Ascending aorta (tissue), 2 donors: ENCODE data around the gene CXXC1. TPM values are rescaled to one million over a fixed set of nuclear protein-coding genes. Genes with fewer than 3 reads are reported as not detected.
A peak's percentile ranks its signal among the peaks of the same experiment; 100 is the strongest.

Experiments used
- DNase-seq, 2 donors: peaks; one replicate each; pipeline ENCODE4 v3.0.0-alpha.2; 2019; ENCODE audit warnings: low spot score in 2 of 2
- H3K27ac ChIP-seq, 2 donors: fragments of 200-600 bp; sonication (generic); one replicate each; pipeline ENCODE4 v1.5.1; 2016 to 2017; ENCODE audit warnings: mild to moderate bottlenecking in 1 of 2
- H3K27me3 ChIP-seq: fragments of 200-600 bp; sonication (generic); one replicate; pipeline ENCODE4 v1.5.1; 2017
- H3K36me3 ChIP-seq, 2 donors: fragments of 200-600 bp; sonication (generic); one replicate each; pipeline ENCODE4 v1.5.1; 2016
- H3K4me1 ChIP-seq, 2 donors: fragments of 200-600 bp; sonication (generic); one replicate each; pipeline ENCODE4 v1.5.1; 2016 to 2017; ENCODE audit warnings: mild to moderate bottlenecking in 1 of 2
- H3K4me3 ChIP-seq, 2 donors: fragments of 200-600 bp; sonication (generic); one replicate each; pipeline ENCODE4 v1.5.1; 2016 to 2017; ENCODE audit warnings: mild to moderate bottlenecking in 1 of 2
- H3K9me3 ChIP-seq, 2 donors: fragments of 200-600 bp; sonication (generic); one replicate each; pipeline ENCODE4 v1.5.1; 2016
- CTCF ChIP-seq, 3 experiments: fragments of 200-600 bp in 2 of 3; fragments of 450-650 bp in 1 of 3; sonication (generic) in 2 of 3; IDR thresholded peaks; one replicate each; pipeline ENCODE4 v1.5.1; 2016 to 2019; ENCODE audit warnings: antibody characterized with exemption in 3 of 3, mild to moderate bottlenecking in 1 of 3, moderate library complexity in 1 of 3
- intact Hi-C: fragments of 100-400 bp; cut with DNase I; formaldehyde crosslinking; loops from one replicate; pipeline ENCODE4 v1.15.1; 2023
- total RNA-seq: library from RNA; depleted of rRNA; stranded (reverse); fragments of >200 nt; gene quantifications from one replicate; pipeline ENCODE4 v1.1.0, GENCODE V29; 2016

CXXC1 gene
- total RNA-seq, 1 donor from 2014 or later, result 171 TPM

DNA sequence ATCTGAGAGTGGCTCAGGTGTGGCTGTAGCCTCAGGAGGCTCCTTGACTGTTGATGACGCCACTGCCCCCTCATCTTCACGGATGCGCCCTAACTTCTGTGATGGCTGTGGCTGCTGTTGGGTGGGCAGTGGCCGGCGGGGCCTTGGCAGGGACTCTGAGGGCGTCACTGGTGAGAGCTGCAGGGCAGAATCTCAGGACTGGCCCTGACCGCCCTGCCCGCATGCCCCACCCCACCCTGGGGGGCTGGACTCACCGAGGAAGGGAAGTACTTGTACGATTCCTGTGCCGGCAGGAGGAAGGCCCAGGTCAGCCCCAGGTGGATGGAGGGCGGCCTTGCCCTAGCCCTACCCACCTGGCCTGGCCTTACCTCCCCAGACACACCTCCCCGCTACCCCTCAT, 2.4 kb downstream of the CXXC1 start:
- intact Hi-C loops, result loop anchor here (5.0 to 10.0 kb wide), 3 partner anchors 370 to 682 kb away; partner anchors contain the start of genes ELAC1 and ME2
- no peak overlapping the region for H3K27ac ChIP-seq
- H3K27me3 ChIP-seq, result no peaks in the 10 kb centered on the region
- TF ChIP-seq CTCF (IDR thresholded peaks at IDR 0.05), result no peak
- no peak overlapping the region for H3K4me3 ChIP-seq
- no peaks in the 10 kb centered on the region for H3K9me3 ChIP-seq
- H3K4me1 ChIP-seq, result peaks cover 0 to 10% of the 10 kb centered on the region in 2 donors
- no peak for DNase-seq
- peaks cover 25 to 32% of the 10 kb centered on the region in 2 donors for H3K36me3 ChIP-seq

DNA sequence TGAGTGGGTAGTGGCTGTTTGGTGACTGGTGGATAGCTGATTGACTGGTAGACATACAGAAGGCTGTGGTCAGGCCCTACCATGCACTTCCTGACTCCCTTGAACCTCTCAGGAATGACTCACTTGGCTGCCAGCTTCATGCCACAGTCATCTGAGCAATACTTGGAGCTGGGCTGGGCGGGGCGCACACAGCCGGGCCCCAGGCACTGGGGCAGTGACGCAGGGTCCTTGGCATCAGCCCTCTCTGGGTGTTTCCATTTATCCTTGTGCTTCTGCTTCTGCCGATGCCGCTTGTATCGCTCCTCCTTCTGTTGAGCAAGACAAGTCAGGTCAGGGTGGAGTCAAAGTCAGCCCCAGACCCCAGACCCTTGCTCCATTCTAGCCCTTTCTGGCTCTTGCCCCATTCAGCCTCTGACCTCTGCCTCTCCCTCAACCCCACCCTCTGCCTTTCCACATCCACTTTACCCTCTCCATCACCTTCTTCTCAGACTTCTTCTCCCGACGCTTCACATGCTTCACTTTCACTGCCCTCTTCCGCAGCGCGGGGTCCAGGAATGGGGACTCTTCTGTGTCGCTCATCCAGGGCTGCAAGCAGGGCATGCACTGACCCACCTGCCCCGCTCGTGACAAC, 3.1 kb downstream of the CXXC1 start:
- intact Hi-C loops, result loop anchor here (5.0 to 10.0 kb wide), 5 partner anchors 370 to 913 kb away; partner anchors contain the start of genes ACAA2, C18orf32, ME2 and MEX3C
- no peaks in the 10 kb centered on the region for H3K27me3 ChIP-seq
- no peak overlapping the region for H3K4me3 ChIP-seq
- DNase-seq, result no peak
- no peak overlapping the region for H3K27ac ChIP-seq
- H3K9me3 ChIP-seq, result no peaks in the 10 kb centered on the region
- H3K36me3 ChIP-seq, result peaks cover 25 to 32% of the 10 kb centered on the region in 2 donors
- TF ChIP-seq CTCF (IDR thresholded peaks at IDR 0.05), result no peak
- H3K4me1 ChIP-seq, result peaks cover 3 to 15% of the 10 kb centered on the region in 2 donors

DNA sequence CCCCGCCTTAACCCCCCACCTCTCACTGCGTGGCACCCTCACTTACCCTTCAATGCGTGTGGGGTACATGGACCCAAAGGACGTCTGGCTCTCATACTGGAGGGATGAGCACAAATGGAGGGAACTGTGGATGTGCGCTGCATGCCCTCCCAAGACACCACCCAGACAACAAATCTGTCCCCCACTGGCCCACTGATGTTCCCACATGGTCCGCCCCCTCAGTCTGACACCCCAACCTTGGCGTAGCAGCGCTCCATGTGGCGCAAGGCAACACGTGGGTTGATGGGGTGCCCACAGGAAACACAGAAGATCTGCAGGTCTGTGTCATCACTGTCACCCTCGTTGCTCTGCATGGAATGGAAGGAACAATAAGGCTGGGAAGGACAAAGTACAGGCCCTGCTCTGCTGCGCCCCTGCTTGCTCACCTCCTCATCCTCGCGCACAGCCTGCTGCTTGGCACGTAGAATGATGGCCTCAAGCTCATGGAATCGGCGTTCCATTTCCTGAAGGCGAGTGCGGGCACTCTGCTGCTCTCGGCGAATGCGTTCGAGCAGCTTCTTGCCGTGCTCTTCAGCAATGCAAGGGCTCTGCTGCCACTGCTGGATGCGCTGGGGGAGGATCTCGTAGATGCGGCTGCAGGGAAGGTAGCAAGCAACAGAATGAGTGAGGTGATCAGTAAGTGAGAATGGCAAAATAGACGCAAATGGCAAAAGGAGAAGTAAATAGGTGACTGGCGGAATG, 3.9 kb downstream of the CXXC1 start:
- no peak for DNase-seq
- Histone ChIP-seq H3K4me1 (peaks cover 3 to 23% of the 10 kb centered on the region in 2 donors), H3K36me3 (peaks cover 25 to 32% of the 10 kb centered on the region in 2 donors), H3K27ac (no peak overlapping the region), H3K4me3 (no peak overlapping the region), H3K9me3 (no peaks in the 10 kb centered on the region), H3K27me3 (no peaks in the 10 kb centered on the region)
- intact Hi-C loops, result loop anchor here (5.0 to 10.0 kb wide), 5 partner anchors 371 to 914 kb away; partner anchors contain the start of genes ACAA2, C18orf32, ME2 and MEX3C
- TF ChIP-seq CTCF (IDR thresholded peaks at IDR 0.05), result no peak

DNA sequence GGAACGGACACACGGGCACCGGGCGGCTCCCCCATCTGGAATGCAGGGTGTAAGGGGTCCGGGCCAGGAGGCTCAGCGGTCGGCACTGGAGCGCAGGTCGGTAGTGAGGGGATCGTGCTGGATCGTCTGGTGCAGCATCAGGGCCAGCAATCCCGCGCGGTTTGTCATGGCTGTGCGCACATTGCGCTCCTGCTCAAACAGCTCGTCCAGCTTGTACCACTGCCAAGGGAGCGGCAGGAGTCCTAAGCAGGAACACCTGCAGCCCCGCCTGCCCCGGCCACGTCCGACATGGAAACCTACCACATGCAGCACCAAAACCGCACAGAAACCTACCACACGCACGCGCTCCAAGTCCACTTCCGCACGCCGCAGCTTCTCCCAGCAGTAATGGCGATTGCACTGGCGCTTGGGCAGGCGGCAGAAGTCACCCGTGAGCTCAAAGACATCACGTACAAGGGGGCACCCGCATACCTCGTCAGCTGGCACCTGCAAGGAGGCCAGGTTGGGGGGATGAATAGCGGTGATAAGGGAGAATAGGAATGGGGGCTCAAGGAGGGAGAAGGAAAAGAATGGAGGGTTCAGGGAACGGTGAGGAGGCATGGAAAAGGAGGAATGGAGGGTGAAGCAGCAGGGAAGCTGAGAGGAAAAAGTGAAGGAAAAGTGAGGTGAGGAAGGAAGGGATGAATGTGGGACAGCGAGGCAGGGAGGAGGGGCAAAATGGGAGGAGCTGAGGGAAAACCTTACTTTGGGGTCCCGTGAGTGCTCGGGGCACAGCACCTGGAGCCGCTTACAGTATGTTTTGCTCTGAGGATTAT, 4.8 kb downstream of the CXXC1 start:
- DNase-seq, result peak in 1 of 2 donors; percentile 64
- H3K9me3 ChIP-seq, result no peaks in the 10 kb centered on the region
- H3K4me3 ChIP-seq, result peak overlapping the region in 1 of 2 donors; percentile 93
- intact Hi-C loops, result loop anchor here (5.0 to 10.0 kb wide), 5 partner anchors 372 to 915 kb away; partner anchors contain the start of genes ACAA2, C18orf32, ME2 and MEX3C
- no peaks in the 10 kb centered on the region for H3K27me3 ChIP-seq
- peak overlapping the region in 1 of 2 donors; percentile 97 for H3K27ac ChIP-seq
- TF ChIP-seq CTCF (IDR thresholded peaks at IDR 0.05), result no peak
- peaks cover 25 to 36% of the 10 kb centered on the region in 2 donors for H3K36me3 ChIP-seq
- H3K4me1 ChIP-seq, result peaks cover 3 to 23% of the 10 kb centered on the region in 2 donors

GRCh38 chr18:50281972-50282520, 5.4 kb downstream of the CXXC1 start:
- peaks cover 3 to 23% of the 10 kb centered on the region in 2 donors for H3K4me1 ChIP-seq
- intact Hi-C loops, result loop anchor here (1.0 to 10.0 kb wide), 8 partner anchors 16 to 915 kb away; partner anchors contain the start of genes ACAA2, C18orf32, CFAP53 and ME2
- TF ChIP-seq CTCF (IDR thresholded peaks at IDR 0.05), result no peak
- peak overlapping the region; percentile 92 to 97 for H3K27ac ChIP-seq
- no peaks in the 10 kb centered on the region for H3K9me3 ChIP-seq
- H3K27me3 ChIP-seq, result no peaks in the 10 kb centered on the region
- peaks cover 26 to 41% of the 10 kb centered on the region in 2 donors for H3K36me3 ChIP-seq
- peak overlapping the region; percentile 71 to 93 for H3K4me3 ChIP-seq
- DNase-seq, result no peak
